OCI-LY3 (cell line): ENCODE measurements around the gene IL36B.

Experiments
- H2AFZ ChIP-seq: fragments of 200-600, 300-600 bp; shearing (Covaris generic); 2 replicates; pipeline ENCODE4 v1.6.0; 2014; ENCODE audit warnings: antibody characterized with exemption, low read depth, low read length
- H3K27ac ChIP-seq: fragments of 200-600, 300-600 bp; sonication (generic); 2 replicates; pipeline ENCODE4 v1.5.1; 2014; ENCODE audit warnings: mild to moderate bottlenecking, low read length, moderate library complexity, mixed read lengths
- H3K27me3 ChIP-seq: fragments of 200-600, 300-600 bp; sonication (generic); 2 replicates; pipeline ENCODE4 v1.6.1; 2014; ENCODE audit warnings: low read depth, low read length, mixed read lengths
- H3K36me3 ChIP-seq: fragments of 200-600, 300-600 bp; sonication (generic); replicated peaks from 2 replicates; pipeline ENCODE3; 2014; ENCODE audit warnings: low read depth, low read length, mixed read lengths
- H3K4me1 ChIP-seq: fragments of 300-600, 200-600 bp; sonication (generic); 2 replicates; pipeline ENCODE4 v1.6.1; 2014; ENCODE audit warnings: low read length, mixed read lengths
- H3K4me2 ChIP-seq: fragments of 200-600, 300-600 bp; sonication (generic); 2 replicates; pipeline ENCODE4 v1.6.1; 2014; ENCODE audit warnings: low read length, mixed read lengths
- H3K4me3 ChIP-seq: fragments of 300-600, 200-600 bp; sonication (generic); 2 replicates; pipeline ENCODE4 v1.5.1; 2014; ENCODE audit warnings: antibody characterized with exemption, mild to moderate bottlenecking, low read length, moderate library complexity
- H3K79me2 ChIP-seq: fragments of 300-600, 200-600 bp; shearing (Covaris generic); 2 replicates; pipeline ENCODE4 v1.6.1; 2014; ENCODE audit warnings: mild to moderate bottlenecking, low read length, mixed read lengths
- H3K9ac ChIP-seq: fragments of 300-600, 200-600 bp; shearing (Covaris generic); 2 replicates; pipeline ENCODE4 v1.6.0; 2014; ENCODE audit warnings: mild to moderate bottlenecking, low read length, moderate library complexity
- H3K9me3 ChIP-seq: fragments of 200-600, 300-600 bp; shearing (Covaris generic); 2 replicates; pipeline ENCODE4 v1.6.1; 2014; ENCODE audit warnings: low read length, mixed read lengths; ENCODE audit not compliant: insufficient read depth
- H4K20me1 ChIP-seq: fragments of 200-600, 300-600 bp; sonication (generic); 2 replicates; pipeline ENCODE4 v1.6.1; 2016; ENCODE audit warnings: low read length, mixed read lengths; ENCODE audit not compliant: insufficient read depth
- EZH2phosphoT487 ChIP-seq: fragments of 200-600 bp; shearing (Covaris generic); IDR thresholded peaks from 2 replicates; pipeline ENCODE4 v1.6.1; 2018; ENCODE audit warnings: antibody characterized with exemption, mixed run types, low read depth
- TF ChIP-seq, protein P1 (sequence below): fragments of 200-600, 300-600 bp; sonication (generic); IDR thresholded peaks from 2 replicates; pipeline ENCODE4 v1.5.1; 2014; ENCODE audit warnings: antibody characterized with exemption, low read length, low read depth

Gene IL36B

DNA sequence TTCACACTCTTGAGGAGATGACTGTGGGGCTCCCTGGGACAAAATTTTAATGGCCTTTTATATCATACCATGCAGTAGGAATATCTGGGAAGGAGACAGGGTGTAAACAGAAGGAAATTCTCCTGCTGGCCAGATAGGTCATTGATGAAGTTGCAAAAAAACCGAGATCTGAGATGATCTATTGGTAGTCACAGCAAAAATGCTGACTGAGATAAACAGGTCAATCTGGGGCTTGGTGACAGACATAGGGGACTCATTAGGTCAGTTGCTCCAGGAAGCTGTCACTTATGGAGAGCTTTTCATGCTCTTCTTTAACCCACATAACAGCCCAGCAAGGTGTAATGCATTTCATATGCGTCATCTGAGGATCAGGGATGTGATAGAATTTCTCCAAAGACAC lies 50.0 kb downstream of the IL36B start:
- H3K9ac ChIP-seq: no peak overlapping the region
- no peak for TF ChIP-seq EZH2phosphoT487
- TF ChIP-seq, protein P1, sequence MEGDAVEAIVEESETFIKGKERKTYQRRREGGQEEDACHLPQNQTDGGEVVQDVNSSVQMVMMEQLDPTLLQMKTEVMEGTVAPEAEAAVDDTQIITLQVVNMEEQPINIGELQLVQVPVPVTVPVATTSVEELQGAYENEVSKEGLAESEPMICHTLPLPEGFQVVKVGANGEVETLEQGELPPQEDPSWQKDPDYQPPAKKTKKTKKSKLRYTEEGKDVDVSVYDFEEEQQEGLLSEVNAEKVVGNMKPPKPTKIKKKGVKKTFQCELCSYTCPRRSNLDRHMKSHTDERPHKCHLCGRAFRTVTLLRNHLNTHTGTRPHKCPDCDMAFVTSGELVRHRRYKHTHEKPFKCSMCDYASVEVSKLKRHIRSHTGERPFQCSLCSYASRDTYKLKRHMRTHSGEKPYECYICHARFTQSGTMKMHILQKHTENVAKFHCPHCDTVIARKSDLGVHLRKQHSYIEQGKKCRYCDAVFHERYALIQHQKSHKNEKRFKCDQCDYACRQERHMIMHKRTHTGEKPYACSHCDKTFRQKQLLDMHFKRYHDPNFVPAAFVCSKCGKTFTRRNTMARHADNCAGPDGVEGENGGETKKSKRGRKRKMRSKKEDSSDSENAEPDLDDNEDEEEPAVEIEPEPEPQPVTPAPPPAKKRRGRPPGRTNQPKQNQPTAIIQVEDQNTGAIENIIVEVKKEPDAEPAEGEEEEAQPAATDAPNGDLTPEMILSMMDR: no peak
- no peaks in the 10 kb centered on the region for H4K20me1 ChIP-seq
- H3K4me2 ChIP-seq: no peak overlapping the region
- H3K79me2 ChIP-seq: no peaks in the 10 kb centered on the region
- H3K27ac ChIP-seq: no peak overlapping the region
- no peaks in the 10 kb centered on the region for H3K27me3 ChIP-seq
- peaks cover 4% of the 10 kb centered on the region for H3K36me3 ChIP-seq
- peaks cover 15% of the 10 kb centered on the region for H3K9me3 ChIP-seq
- H3K4me1 ChIP-seq: peaks cover 5% of the 10 kb centered on the region
- H2AFZ ChIP-seq: no peak overlapping the region
- no peak overlapping the region for H3K4me3 ChIP-seq

DNA sequence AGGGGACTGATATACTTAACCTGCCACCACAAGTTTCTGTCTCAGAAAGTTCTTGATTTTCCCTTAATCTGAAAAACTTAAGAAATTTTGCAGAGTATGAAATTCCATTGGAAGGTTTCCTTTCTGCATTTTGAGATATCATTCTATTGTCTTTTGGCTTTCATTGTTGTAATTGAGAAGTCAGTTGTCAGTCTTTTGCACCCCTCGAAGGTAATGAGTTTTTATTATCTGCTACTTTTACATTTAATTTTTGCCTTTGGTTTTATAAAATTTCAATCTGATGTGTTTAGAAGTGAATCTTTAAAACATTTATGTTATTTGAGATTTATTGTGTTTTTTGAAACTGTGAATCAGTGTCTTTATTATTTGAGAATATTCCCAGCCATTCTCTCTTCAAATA lies 52.2 kb downstream of the IL36B start:
- H3K4me3 ChIP-seq: no peak overlapping the region
- H3K27ac ChIP-seq: no peak overlapping the region
- H3K9me3 ChIP-seq: peaks cover 15% of the 10 kb centered on the region
- peaks cover 4% of the 10 kb centered on the region for H3K36me3 ChIP-seq
- H3K27me3 ChIP-seq: no peaks in the 10 kb centered on the region
- TF ChIP-seq, protein P1: no peak
- TF ChIP-seq EZH2phosphoT487: no peak
- no peak overlapping the region for H3K9ac ChIP-seq
- no peak overlapping the region for H2AFZ ChIP-seq
- H4K20me1 ChIP-seq: no peaks in the 10 kb centered on the region
- H3K79me2 ChIP-seq: no peaks in the 10 kb centered on the region
- H3K4me2 ChIP-seq: no peak overlapping the region
- H3K4me1 ChIP-seq: peaks cover 17% of the 10 kb centered on the region

DNA sequence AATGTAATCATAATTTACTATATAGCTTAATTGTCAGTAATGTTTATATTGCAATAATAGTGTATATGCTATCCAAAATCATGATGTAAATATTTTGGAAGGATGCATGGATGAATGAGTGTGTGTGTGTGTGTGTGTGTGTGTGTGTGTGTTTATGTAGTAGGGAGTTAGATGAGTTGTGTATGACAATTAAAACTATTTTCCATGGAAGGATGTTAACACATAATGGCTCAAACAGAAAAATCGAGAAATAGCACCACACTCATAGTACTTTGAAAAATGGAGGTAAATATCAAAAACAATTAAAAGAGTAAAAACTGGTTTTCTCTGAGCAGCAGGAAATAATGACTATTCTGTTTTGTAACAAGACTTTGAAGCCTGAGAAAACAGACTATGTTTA lies 55.5 kb downstream of the IL36B start:
- no peak overlapping the region for H3K4me2 ChIP-seq
- no peak overlapping the region for H3K4me3 ChIP-seq
- H3K9me3 ChIP-seq: peaks cover 19% of the 10 kb centered on the region

DNA sequence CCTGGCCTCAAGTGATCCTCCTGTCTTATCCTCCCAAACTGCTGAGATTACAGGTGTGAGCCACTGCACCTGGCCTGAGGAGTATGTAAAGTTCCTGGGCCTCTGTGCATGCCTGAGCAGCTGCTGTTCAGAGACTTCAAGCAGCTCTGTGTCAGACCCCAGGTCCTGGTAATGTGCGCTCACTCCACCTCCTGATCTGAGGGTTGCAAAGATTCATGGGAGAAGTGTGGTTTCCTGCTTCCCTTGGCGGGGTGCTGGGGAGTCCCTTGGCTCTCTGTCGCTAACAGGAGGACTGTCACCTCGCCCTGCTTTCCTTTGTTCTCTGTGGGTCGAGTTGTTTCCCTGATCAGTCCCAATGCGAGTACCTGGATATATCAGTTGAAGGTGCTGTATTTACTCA lies 56.0 kb downstream of the IL36B start:
- no peaks in the 10 kb centered on the region for H3K79me2 ChIP-seq
- no peak overlapping the region for H3K27ac ChIP-seq
- H3K4me3 ChIP-seq: no peak overlapping the region
- no peak overlapping the region for H2AFZ ChIP-seq
- peaks cover 17% of the 10 kb centered on the region for H3K4me1 ChIP-seq
- TF ChIP-seq EZH2phosphoT487: no peak
- TF ChIP-seq, protein P1: no peak
- H3K36me3 ChIP-seq: peaks cover 4% of the 10 kb centered on the region
- H3K4me2 ChIP-seq: no peak overlapping the region; the same call in 1 of the 2 replicates
- H3K27me3 ChIP-seq: no peaks in the 10 kb centered on the region
- no peak overlapping the region for H3K9ac ChIP-seq
- peaks cover 23% of the 10 kb centered on the region for H3K9me3 ChIP-seq
- no peaks in the 10 kb centered on the region for H4K20me1 ChIP-seq

More for the DNA sequence above, 55.5 kb downstream of the IL36B start:
- Histone ChIP-seq H3K36me3 (peaks cover 4% of the 10 kb centered on the region), H3K79me2 (no peaks in the 10 kb centered on the region), H3K4me1 (peaks cover 17% of the 10 kb centered on the region), H4K20me1 (no peaks in the 10 kb centered on the region), H3K9ac (no peak overlapping the region), H2AFZ (no peak overlapping the region), H3K27ac (no peak overlapping the region), H3K27me3 (no peaks in the 10 kb centered on the region)
- no peak for TF ChIP-seq EZH2phosphoT487
- TF ChIP-seq, protein P1: no peak
